Activated CD8-positive, alpha-beta T cell treated with anti-CD3 and anti-CD28 coated beads for 36 hours (primary cell): ENCODE results near the gene ADPRS. TPM values are rescaled to one million over a fixed set of nuclear protein-coding genes. Genes with fewer than 3 reads are reported as not detected.

ENCODE experiments used
- ATAC-seq: fragments of 200-7000 bp; cut with Tn5 transposase; one replicate; pipeline ENCODE4 v1.10.0; 2021; ENCODE audit warnings: mild to moderate bottlenecking, moderate library complexity
- CTCF ChIA-PET: fragments of 350-600 bp; sonication (Branson Sonifier 250); formaldehyde crosslinking; loops from one replicate; lab custom pipeline; 2021; ENCODE audit warnings: antibody characterized with exemption; lab: Charles Lee
- POLR2A ChIA-PET: fragments of 350-600 bp; sonication (Branson Sonifier 250); formaldehyde crosslinking; loops from one replicate; lab custom pipeline; 2021; ENCODE audit warnings: antibody characterized with exemption; lab: Charles Lee
- DNase-seq: peaks from one replicate; pipeline ENCODE4 v3.0.0-alpha.2; 2020
- H3K27ac Mint-ChIP-seq: one replicate; pipeline ENCODE4 v1.8.0; 2021; ENCODE audit warnings: mild to moderate bottlenecking, mixed read lengths
- H3K27me3 Mint-ChIP-seq: one replicate; pipeline ENCODE4 v1.8.0; 2021; ENCODE audit warnings: mixed read lengths
- H3K36me3 Mint-ChIP-seq: one replicate; pipeline ENCODE4 v1.8.0; 2021; ENCODE audit warnings: low read depth, mixed read lengths
- H3K4me1 Mint-ChIP-seq: one replicate; pipeline ENCODE4 v1.8.0; 2021; ENCODE audit warnings: low read depth, mixed read lengths
- H3K4me3 Mint-ChIP-seq: one replicate; pipeline ENCODE4 v1.8.0; 2021; ENCODE audit warnings: mild to moderate bottlenecking, moderate library complexity, mixed read lengths
- H3K9me3 Mint-ChIP-seq: one replicate; pipeline ENCODE4 v1.8.0; 2021; ENCODE audit warnings: mixed read lengths
- intact Hi-C: fragments of 100-400 bp; cut with micrococcal nuclease; formaldehyde crosslinking; loops from one replicate; pipeline ENCODE4 v1.10.0; 2022
- total RNA-seq, 2 experiments: library from RNA; stranded (reverse); gene quantifications; one replicate each; pipeline ENCODE4 v1.2.3, GENCODE V29; 2021
- TF ChIP-seq, protein P1 (sequence below): fragments of 200-600 bp; IDR thresholded peaks from one replicate; pipeline ENCODE4 v1.8.0; 2022; ENCODE audit warnings: antibody characterized with exemption, mild to moderate bottlenecking

Gene ADPRS
- total RNA-seq, 2 experiments from 2014 or later, result 52.7 to 54.9 TPM

DNA sequence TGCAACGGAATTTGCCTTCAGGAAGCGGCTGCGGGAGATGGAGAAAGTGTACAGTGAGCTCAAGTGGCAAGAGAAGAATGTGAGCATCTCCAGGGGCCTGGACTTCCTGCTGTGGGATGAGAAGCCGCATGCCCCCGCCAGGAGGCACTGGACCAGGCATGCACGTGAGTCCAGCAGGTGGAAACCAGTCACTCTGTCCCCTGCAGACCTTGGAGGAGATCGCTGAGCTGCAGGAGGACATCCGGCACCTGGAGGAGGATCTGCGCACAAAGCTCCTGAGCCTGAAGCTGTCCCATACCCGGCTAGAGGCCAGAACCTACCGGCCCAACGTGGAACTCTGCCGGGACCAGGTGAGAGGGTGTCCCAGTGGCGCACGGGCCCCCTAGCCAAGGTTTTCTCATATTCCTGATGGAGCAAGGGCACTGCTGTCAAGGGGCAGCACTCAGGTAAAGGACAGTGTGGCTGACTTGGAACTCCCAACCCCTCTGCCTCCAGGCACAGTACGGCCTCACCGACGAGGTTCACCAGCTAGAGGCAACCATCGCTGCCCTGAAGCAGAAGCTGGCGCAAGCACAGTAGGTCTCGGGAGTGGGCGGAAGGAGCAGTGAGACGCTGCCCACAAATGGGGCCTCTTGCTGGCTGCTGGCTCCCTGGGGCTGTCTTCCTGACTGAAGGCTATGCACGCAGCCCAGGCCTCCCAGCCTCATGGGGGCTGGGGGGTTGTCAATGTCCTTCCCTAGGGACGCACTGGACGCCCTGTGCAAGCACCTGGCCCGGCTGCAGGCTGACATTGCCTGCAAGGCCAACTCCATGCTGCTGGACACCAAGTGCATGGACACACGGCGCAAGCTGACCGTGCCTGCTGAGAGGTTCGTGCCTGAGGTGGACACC, 1.2 kb upstream of the ADPRS start:
- H3K27ac Mint-ChIP-seq, result peak overlapping the region; percentile 89
- ChIA-PET CTCF (interaction anchor here (0.7 to 2.3 kb wide), 4 partner anchors 12 to 62 kb away, joined by 3 to 6 read pairs (median 4); partner anchors contain the start of gene TRAPPC3), POLR2A (interaction anchor here (0.5 to 2.5 kb wide), 3 partner anchors 13 to 157 kb away, joined by 3 to 8 read pairs (median 3); partner anchors contain the start of gene AGO3)
- TF ChIP-seq, protein P1, sequence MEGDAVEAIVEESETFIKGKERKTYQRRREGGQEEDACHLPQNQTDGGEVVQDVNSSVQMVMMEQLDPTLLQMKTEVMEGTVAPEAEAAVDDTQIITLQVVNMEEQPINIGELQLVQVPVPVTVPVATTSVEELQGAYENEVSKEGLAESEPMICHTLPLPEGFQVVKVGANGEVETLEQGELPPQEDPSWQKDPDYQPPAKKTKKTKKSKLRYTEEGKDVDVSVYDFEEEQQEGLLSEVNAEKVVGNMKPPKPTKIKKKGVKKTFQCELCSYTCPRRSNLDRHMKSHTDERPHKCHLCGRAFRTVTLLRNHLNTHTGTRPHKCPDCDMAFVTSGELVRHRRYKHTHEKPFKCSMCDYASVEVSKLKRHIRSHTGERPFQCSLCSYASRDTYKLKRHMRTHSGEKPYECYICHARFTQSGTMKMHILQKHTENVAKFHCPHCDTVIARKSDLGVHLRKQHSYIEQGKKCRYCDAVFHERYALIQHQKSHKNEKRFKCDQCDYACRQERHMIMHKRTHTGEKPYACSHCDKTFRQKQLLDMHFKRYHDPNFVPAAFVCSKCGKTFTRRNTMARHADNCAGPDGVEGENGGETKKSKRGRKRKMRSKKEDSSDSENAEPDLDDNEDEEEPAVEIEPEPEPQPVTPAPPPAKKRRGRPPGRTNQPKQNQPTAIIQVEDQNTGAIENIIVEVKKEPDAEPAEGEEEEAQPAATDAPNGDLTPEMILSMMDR, result no peak
- H3K27me3 Mint-ChIP-seq, result peaks cover 22% of the 10 kb centered on the region
- H3K36me3 Mint-ChIP-seq, result peaks cover 16% of the 10 kb centered on the region
- ATAC-seq (no peak), DNase-seq (no peak)
- intact Hi-C loops, result loop anchor here (5.0 kb wide), 1 partner anchor 155 kb away; the partner anchor contains the start of gene AGO3
- H3K9me3 Mint-ChIP-seq, result no peaks in the 10 kb centered on the region
- H3K4me3 Mint-ChIP-seq, result peak overlapping the region; percentile 90
- peaks cover 10% of the 10 kb centered on the region for H3K4me1 Mint-ChIP-seq

DNA sequence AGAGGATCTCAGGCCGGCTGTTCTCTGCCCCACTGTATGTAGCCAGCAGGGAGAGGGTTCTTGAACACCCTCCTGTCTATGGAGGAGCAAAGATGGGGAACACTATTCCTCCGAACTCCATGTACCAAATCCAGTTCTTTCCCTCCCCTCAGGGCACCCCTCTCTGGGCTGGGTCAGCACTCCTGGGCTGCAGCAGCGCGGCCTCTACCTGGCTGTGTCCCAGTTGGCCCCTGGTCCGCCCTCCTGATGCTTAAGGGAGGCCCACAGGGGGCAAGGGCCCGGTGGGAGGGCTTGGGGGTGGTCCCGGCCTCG, 471 bp upstream of the ADPRS start:
- peaks cover 18% of the 10 kb centered on the region for H3K27me3 Mint-ChIP-seq
- H3K9me3 Mint-ChIP-seq, result no peaks in the 10 kb centered on the region
- ATAC-seq, result peak; percentile 46
- intact Hi-C loops, result loop anchor here (5.0 kb wide), 1 partner anchor 156 kb away; the partner anchor contains the start of gene AGO3
- peak overlapping the region; percentile 90 for H3K4me3 Mint-ChIP-seq
- TF ChIP-seq, protein P1, result no peak
- no peak for DNase-seq
- H3K4me1 Mint-ChIP-seq, result peaks cover 10% of the 10 kb centered on the region
- H3K36me3 Mint-ChIP-seq, result peaks cover 18% of the 10 kb centered on the region
- CTCF ChIA-PET, result no interaction called here
- H3K27ac Mint-ChIP-seq, result peak overlapping the region; percentile 89
- POLR2A ChIA-PET, result interaction anchor here (1.4 kb wide), 1 partner anchor 13 kb away, joined by 3 read pairs; no protein-coding TSS in a partner anchor

DNA sequence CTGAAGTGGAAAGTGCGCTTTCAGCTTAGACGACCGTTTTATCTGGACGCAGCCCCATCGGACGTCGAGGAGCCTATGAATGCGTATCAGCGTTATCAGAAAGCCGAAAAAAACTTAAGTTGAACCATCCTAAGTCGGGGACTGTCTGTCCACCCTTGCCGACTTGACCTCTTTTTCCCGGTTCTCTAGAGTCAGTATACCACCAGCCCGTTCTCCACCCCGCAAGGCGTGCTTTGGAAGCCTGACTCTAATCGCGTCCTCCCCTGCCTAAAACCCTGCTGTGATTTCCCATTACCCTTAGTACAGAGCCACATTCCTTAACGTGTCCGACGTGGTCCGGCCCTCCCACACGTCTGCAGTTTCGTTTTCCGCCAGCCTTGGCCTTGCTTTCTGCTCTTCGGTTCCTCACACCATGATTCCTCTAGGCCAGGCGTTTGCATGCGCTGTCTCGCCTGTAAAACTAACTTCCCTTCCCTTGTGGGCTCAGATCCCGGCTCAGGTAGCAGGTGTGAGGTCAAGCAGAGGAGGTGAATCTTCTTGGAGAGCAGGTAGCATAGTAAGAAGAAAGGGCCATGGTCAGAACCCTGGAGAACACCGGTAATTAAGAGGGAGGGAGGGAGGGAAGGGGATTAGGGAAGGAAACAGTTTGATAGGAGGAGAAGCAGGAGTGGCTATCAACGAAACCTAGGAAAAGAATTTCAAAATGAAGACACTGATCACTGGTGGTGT, 865 bp downstream of the ADPRS start:
- DNase-seq (peak; percentile 42), ATAC-seq (no peak)
- peaks cover 22% of the 10 kb centered on the region for H3K36me3 Mint-ChIP-seq
- peaks cover 11% of the 10 kb centered on the region for H3K27me3 Mint-ChIP-seq
- ChIA-PET POLR2A (interaction anchor here (0.7 to 1.4 kb wide), 4 partner anchors 15 to 159 kb away, joined by 3 read pairs; partner anchors contain the start of gene AGO3), CTCF (interaction anchor here (0.6 to 2.6 kb wide), 6 partner anchors 21 to 333 kb away, joined by 3 to 13 read pairs (median 3); partner anchors contain the start of gene TRAPPC3)
- H3K4me1 Mint-ChIP-seq, result peaks cover 10% of the 10 kb centered on the region
- TF ChIP-seq, protein P1, result no peak
- intact Hi-C loops, result loop anchor here (5.0 to 10.0 kb wide), 2 partner anchors 157 to 195 kb away; partner anchors contain the start of gene AGO3
- H3K4me3 Mint-ChIP-seq, result peak overlapping the region; percentile 90
- H3K9me3 Mint-ChIP-seq, result no peaks in the 10 kb centered on the region
- H3K27ac Mint-ChIP-seq, result peak overlapping the region; percentile 89

DNA sequence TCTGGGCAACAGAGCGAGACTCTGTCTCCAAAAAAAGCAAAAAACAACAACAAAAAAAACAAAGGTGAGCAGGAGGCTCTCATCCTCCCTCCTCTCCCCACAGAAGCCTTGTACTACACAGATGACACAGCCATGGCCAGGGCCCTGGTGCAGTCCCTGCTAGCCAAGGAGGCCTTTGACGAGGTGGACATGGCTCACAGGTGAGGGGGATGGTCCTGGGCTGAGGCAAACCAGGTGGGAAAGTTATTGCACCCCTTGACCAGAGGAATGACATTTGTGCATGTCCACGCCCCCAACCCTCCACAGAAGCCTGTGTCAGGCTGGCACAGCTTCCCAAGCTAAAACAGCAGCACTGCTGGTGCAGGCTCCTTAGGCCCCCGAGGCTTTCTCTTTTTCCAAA, 2.4 kb downstream of the ADPRS start:
- ChIA-PET CTCF (interaction anchor here (2.6 kb wide), 1 partner anchor 44 kb away, joined by 13 read pairs; no protein-coding TSS in a partner anchor), POLR2A (no interaction called here)
- ATAC-seq (no peak), DNase-seq (no peak)
- H3K36me3 Mint-ChIP-seq, result peaks cover 22% of the 10 kb centered on the region
- intact Hi-C loops, result loop anchor here (10.0 kb wide), 1 partner anchor 194 kb away; no protein-coding TSS in a partner anchor
- H3K27me3 Mint-ChIP-seq, result peaks cover 2% of the 10 kb centered on the region
- TF ChIP-seq, protein P1, result no peak
- peaks cover 10% of the 10 kb centered on the region for H3K4me1 Mint-ChIP-seq
- H3K4me3 Mint-ChIP-seq, result no peak overlapping the region
- H3K9me3 Mint-ChIP-seq, result no peaks in the 10 kb centered on the region
- H3K27ac Mint-ChIP-seq, result no peak overlapping the region
